Liver (tissue), 9 donors: Measurements from ENCODE around the gene CA14. TPM values are rescaled to one million over a fixed set of nuclear protein-coding genes. Genes with fewer than 3 reads are reported as not detected.

Experiments
- DNase-seq: peaks from one replicate; pipeline ENCODE4 v3.0.0-alpha.2; 2017; ENCODE audit warnings: low spot score
- H3K27ac ChIP-seq, 2 donors: one replicate each; pipeline ENCODE4 v1.7.0; 2013; ENCODE audit warnings: inconsistent platforms in 2 of 2, low read length in 2 of 2, control low read depth in 1 of 2, low read depth in 1 of 2, mild to moderate bottlenecking in 1 of 2
- H3K27me3 ChIP-seq, 4 donors: one replicate each; pipeline versions ENCODE4 v1.6.1 to v1.7.0; 2013; ENCODE audit warnings: low read length in 3 of 4, inconsistent platforms in 1 of 4, mild to moderate bottlenecking in 1 of 4, moderate library complexity in 1 of 4; ENCODE audit not compliant: control insufficient read depth in 4 of 4, insufficient read depth in 4 of 4
- H3K36me3 ChIP-seq, 4 donors: one replicate each; pipeline versions ENCODE4 v1.6.1 to v1.7.0; 2013; ENCODE audit warnings: low read length in 3 of 4, mild to moderate bottlenecking in 3 of 4, low read depth in 1 of 4, moderate library complexity in 1 of 4; ENCODE audit not compliant: control insufficient read depth in 4 of 4, insufficient read depth in 3 of 4
- H3K4me1 ChIP-seq, 4 donors: one replicate each; pipeline versions ENCODE4 v1.6.1 to v1.7.0; 2013; ENCODE audit warnings: low read length in 3 of 4, mild to moderate bottlenecking in 3 of 4, moderate library complexity in 1 of 4; ENCODE audit not compliant: control insufficient read depth in 4 of 4, insufficient read depth in 4 of 4
- H3K4me3 ChIP-seq, 3 donors: one replicate each; pipeline versions ENCODE4 v1.6.1 to v1.7.0; 2013; ENCODE audit warnings: low read length in 3 of 3, control low read depth in 1 of 3, low read depth in 1 of 3, mild to moderate bottlenecking in 1 of 3
- H3K9ac ChIP-seq, 2 donors: one replicate each; pipeline ENCODE4 v1.7.0; 2013; ENCODE audit warnings: low read length in 2 of 2, mild to moderate bottlenecking in 2 of 2, moderate library complexity in 2 of 2, control low read depth in 1 of 2, low read depth in 1 of 2
- H3K9me3 ChIP-seq, 4 donors: one replicate each; pipeline versions ENCODE4 v1.6.1 to v1.7.0; 2013; ENCODE audit warnings: low read length in 3 of 4; ENCODE audit not compliant: control insufficient read depth in 4 of 4
- ATF3 ChIP-seq: IDR thresholded peaks from 2 replicates; pipeline ENCODE4 v1.6.1; 2016; ENCODE audit warnings: antibody characterized with exemption
- CTCF ChIP-seq: fragments of 150-350 bp; IDR thresholded peaks from 2 replicates; pipeline ENCODE4 v1.5.1; 2017; ENCODE audit warnings: improper control_type of control experiment, low read depth, low read length; ENCODE audit not compliant: missing input control
- EGR1 ChIP-seq, 2 donors: IDR thresholded peaks; 2 replicates each; pipeline ENCODE4 v1.6.1; 2016 to 2018; ENCODE audit warnings: antibody characterized with exemption in 2 of 2, low read depth in 2 of 2
- FOXA1 ChIP-seq: IDR thresholded peaks from 2 replicates; pipeline ENCODE4 v1.6.1; 2016; ENCODE audit warnings: antibody characterized with exemption
- FOXA2 ChIP-seq: IDR thresholded peaks from 2 replicates; pipeline ENCODE4 v1.6.1; 2016; ENCODE audit warnings: antibody characterized with exemption
- GABPA ChIP-seq, 2 donors: IDR thresholded peaks in 1 of 2; conservative IDR thresholded peaks in 1 of 2; 2 replicates each; pipeline ENCODE4 v1.6.1; 2016; ENCODE audit warnings: antibody characterized with exemption in 2 of 2, mild to moderate bottlenecking in 1 of 2, moderate library complexity in 1 of 2
- HNF4G ChIP-seq: IDR thresholded peaks from 2 replicates; pipeline ENCODE4 v1.6.1; 2016; ENCODE audit warnings: antibody characterized with exemption
- JUND ChIP-seq, 2 donors: IDR thresholded peaks; 2 replicates each; pipeline ENCODE4 v1.6.1; 2016; ENCODE audit warnings: antibody characterized with exemption in 2 of 2
- MAX ChIP-seq: IDR thresholded peaks from 2 replicates; pipeline ENCODE4 v1.6.1; 2016; ENCODE audit warnings: antibody characterized with exemption
- RAD21 ChIP-seq, 2 donors: IDR thresholded peaks; 2 replicates each; pipeline ENCODE4 v1.6.1; 2016; ENCODE audit warnings: antibody characterized with exemption in 2 of 2, mild to moderate bottlenecking in 2 of 2
- REST ChIP-seq: IDR thresholded peaks from 2 replicates; pipeline ENCODE4 v1.6.1; 2016; ENCODE audit warnings: antibody characterized with exemption, mild to moderate bottlenecking
- RXRA ChIP-seq, 2 donors: IDR thresholded peaks; 2 replicates each; pipeline ENCODE4 v1.6.1; 2017 to 2018; ENCODE audit warnings: antibody characterized with exemption in 2 of 2, mild to moderate bottlenecking in 1 of 2
- TAF1 ChIP-seq: conservative IDR thresholded peaks from 2 replicates; pipeline ENCODE4 v1.6.1; 2016; ENCODE audit warnings: antibody characterized with exemption, mild to moderate bottlenecking
- YY1 ChIP-seq: IDR thresholded peaks from 2 replicates; pipeline ENCODE4 v1.6.1; 2016; ENCODE audit warnings: antibody characterized with exemption, mild to moderate bottlenecking
- WGBS: extraction: QIAGEN DNeasy Blood & Tissue Kit; methylation state at CpG from one replicate; pipeline ENCODE4 v1.1.7; 2013; 5-methylcytosine and 5-hydroxymethylcytosine counted together
- polyA plus RNA-seq, 2 donors: library from polyadenylated mRNA; stranded (reverse) in 1 of 2; unstranded in 1 of 2; fragments of 200-250 nt in 1 of 2; fragments of >200 nt in 1 of 2; fragmentation: Nextera tagmentation in 1 of 2; extraction: Ambion mirVana in 1 of 2; gene quantifications; one replicate each; pipeline versions ENCODE4 v1.2.1 to v1.2.3, GENCODE V29; 2013 to 2015
- total RNA-seq, 2 donors: library from RNA; depleted of rRNA; stranded (reverse); fragments of >200 nt; gene quantifications; one replicate each; pipeline ENCODE4 v1.2.3, GENCODE V29; 2014
- donor health status: healthy.
- donor health status: healthy.
- donor health status: healthy.
- donor health status: healthy.
- donor health status: healthy.

The CA14 gene
- total and polyA plus RNA-seq, 4 donors = 0.22 to 2.7 (median 1.2) TPM

- Histone ChIP-seq H3K4me1 (peaks cover 0 to 22% (median 19%) of the 10 kb centered on the region in 4 donors), H3K27me3 (no peaks in the 10 kb centered on the region), H3K4me3 (peak overlapping the region; percentile 43 to 99 (median 89)), H3K27ac (peak overlapping the region; percentile 71 to 91), H3K9me3 (no peaks in the 10 kb centered on the region), H3K36me3 (peaks cover 5 to 23% (median 21%) of the 10 kb centered on the region in 4 donors), H3K9ac (peak overlapping the region in 1 of 2 donors; percentile 91)
- DNase-seq = no peak
- TF ChIP-seq FOXA2 (no peak), RAD21 (IDR thresholded peaks at IDR 0.05) (no peak), MAX (no peak), ATF3 (no peak), CTCF (no peak), YY1 (no peak), GABPA (IDR thresholded peaks at IDR 0.05 in 1 of 2, conservative IDR thresholded peaks at IDR 0.05 in 1 of 2) (no peak), JUND (IDR thresholded peaks at IDR 0.05) (no peak), EGR1 (IDR thresholded peaks at IDR 0.05; ENCODE audit: low read depth in 2 of 2) (no peak), TAF1 (no peak), FOXA1 (no peak), HNF4G (no peak)
- 38% methylated on average over 10 of the region's 10 CpGs for WGBS
These were observed 11.9 kb downstream of the CA14 start for GRCh38 chr1:150269451-150269850.

GRCh38 chr1:150271291-150271959, 13.9 kb downstream of the CA14 start:
- no peak overlapping the region for H3K9ac ChIP-seq
- peaks cover 0 to 22% (median 19%) of the 10 kb centered on the region in 4 donors for H3K4me1 ChIP-seq
- no peaks in the 10 kb centered on the region for H3K27me3 ChIP-seq
- H3K9me3 ChIP-seq = no peaks in the 10 kb centered on the region
- no peak overlapping the region for H3K4me3 ChIP-seq
- H3K27ac ChIP-seq = no peak overlapping the region
- peaks cover 1 to 8% (median 5%) of the 10 kb centered on the region in 4 donors for H3K36me3 ChIP-seq
- WGBS = 96% methylated on average over 7 of the region's 7 CpGs
- DNase-seq = no peak
- TF ChIP-seq FOXA2 (no peak), FOXA1 (no peak), TAF1 (no peak), REST (no peak), RXRA (IDR thresholded peaks at IDR 0.05) (no peak)
